ENCODE results near the gene SND1. TPM values are rescaled to one million over a fixed set of nuclear protein-coding genes. Genes with fewer than 3 reads are reported as not detected.

SND1 gene
- total and polyA plus RNA-seq, 12 donors = 58.9 to 266 (median 132) TPM

DNA sequence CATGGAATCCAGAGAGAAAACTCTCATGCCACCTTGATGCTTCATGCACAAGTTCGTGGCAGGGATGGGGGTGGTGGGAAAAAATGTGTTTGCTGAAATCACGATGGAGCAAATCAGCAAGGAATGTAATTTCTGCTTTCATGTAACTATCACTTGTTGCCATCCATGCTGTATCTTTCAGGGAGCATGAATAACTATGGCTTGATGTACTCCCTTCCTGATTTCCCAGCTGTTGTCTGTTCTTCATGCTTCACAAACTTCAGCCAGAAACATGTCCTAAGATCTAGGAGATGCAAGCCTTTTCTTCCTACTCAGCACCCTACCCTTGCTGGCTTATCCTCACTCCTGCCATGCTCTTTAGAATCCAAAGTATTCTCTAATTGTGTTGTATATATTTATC is 315.3 kb downstream of the SND1 start:
- WGBS, 4 donors = 90 to 96% (median 92%) methylated on average over 2 of the region's 2 CpGs
- no peak overlapping the region for H3K27ac ChIP-seq
- no peaks in the 10 kb centered on the region for H3K9me3 ChIP-seq (replicated peaks in 1 of 3)
- H3K27me3 ChIP-seq = no peaks in the 10 kb centered on the region
- TF ChIP-seq, protein P1, sequence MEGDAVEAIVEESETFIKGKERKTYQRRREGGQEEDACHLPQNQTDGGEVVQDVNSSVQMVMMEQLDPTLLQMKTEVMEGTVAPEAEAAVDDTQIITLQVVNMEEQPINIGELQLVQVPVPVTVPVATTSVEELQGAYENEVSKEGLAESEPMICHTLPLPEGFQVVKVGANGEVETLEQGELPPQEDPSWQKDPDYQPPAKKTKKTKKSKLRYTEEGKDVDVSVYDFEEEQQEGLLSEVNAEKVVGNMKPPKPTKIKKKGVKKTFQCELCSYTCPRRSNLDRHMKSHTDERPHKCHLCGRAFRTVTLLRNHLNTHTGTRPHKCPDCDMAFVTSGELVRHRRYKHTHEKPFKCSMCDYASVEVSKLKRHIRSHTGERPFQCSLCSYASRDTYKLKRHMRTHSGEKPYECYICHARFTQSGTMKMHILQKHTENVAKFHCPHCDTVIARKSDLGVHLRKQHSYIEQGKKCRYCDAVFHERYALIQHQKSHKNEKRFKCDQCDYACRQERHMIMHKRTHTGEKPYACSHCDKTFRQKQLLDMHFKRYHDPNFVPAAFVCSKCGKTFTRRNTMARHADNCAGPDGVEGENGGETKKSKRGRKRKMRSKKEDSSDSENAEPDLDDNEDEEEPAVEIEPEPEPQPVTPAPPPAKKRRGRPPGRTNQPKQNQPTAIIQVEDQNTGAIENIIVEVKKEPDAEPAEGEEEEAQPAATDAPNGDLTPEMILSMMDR (IDR thresholded peaks at IDR 0.05) = no peak
- no peak for TF ChIP-seq POLR2A (IDR thresholded peaks at IDR 0.05)
- H3K4me1 ChIP-seq (replicated peaks in 1 of 2) = no peaks in the 10 kb centered on the region
- no peak for DNase-seq
- intact Hi-C loops (cut with DNase I) = no loop called here
- H3K4me3 ChIP-seq = no peak overlapping the region
- H3K36me3 ChIP-seq (replicated peaks in 1 of 2) = no peaks in the 10 kb centered on the region

- intact Hi-C loops (cut with DNase I) = no loop called here
- TF ChIP-seq, protein P1 (IDR thresholded peaks at IDR 0.05) = no peak
- no peak for TF ChIP-seq POLR2A (IDR thresholded peaks at IDR 0.05)
- WGBS, 4 donors = 81 to 85% (median 81%) methylated on average over 2 of the region's 2 CpGs
- Histone ChIP-seq H3K27me3 (no peaks in the 10 kb centered on the region), H3K4me1 (replicated peaks in 1 of 2) (no peaks in the 10 kb centered on the region), H3K4me3 (no peak overlapping the region), H3K27ac (no peak overlapping the region), H3K9me3 (replicated peaks in 1 of 3) (no peaks in the 10 kb centered on the region), H3K36me3 (replicated peaks in 1 of 2) (no peaks in the 10 kb centered on the region)
- no peak for DNase-seq
These were observed 316.6 kb downstream of the SND1 start for GRCh38 chr7:127968547-127968946.

DNA sequence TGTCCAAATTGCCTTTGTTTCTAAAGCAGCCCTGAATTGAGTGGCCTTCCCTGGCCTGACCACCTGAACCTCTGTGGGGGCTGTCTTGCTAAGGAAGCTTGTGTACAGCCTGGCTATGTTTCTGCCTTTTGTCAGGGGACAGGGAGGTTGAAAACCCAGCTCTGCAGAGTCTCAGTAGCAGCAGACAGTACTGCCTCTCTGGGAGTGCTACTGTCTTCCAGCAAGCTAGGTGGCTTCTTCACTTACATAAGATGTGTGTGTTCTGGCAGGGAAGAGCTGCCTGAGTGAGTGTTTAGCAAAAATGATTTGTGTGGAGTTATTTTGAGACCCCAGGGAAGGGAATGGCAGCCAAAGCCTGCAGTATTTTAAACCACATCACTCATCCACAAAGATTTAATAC is 321.8 kb downstream of the SND1 start:
- Histone ChIP-seq H3K4me3 (no peak overlapping the region), H3K9me3 (replicated peaks in 1 of 3) (no peaks in the 10 kb centered on the region), H3K36me3 (replicated peaks in 1 of 2) (no peaks in the 10 kb centered on the region), H3K27me3 (no peaks in the 10 kb centered on the region), H3K27ac (no peak overlapping the region), H3K4me1 (replicated peaks in 1 of 2) (no peaks in the 10 kb centered on the region)
- no peak for DNase-seq
- intact Hi-C loops (cut with DNase I) = no loop called here
- TF ChIP-seq, protein P1 (IDR thresholded peaks at IDR 0.05) = no peak
- TF ChIP-seq POLR2A (IDR thresholded peaks at IDR 0.05) = no peak

DNA sequence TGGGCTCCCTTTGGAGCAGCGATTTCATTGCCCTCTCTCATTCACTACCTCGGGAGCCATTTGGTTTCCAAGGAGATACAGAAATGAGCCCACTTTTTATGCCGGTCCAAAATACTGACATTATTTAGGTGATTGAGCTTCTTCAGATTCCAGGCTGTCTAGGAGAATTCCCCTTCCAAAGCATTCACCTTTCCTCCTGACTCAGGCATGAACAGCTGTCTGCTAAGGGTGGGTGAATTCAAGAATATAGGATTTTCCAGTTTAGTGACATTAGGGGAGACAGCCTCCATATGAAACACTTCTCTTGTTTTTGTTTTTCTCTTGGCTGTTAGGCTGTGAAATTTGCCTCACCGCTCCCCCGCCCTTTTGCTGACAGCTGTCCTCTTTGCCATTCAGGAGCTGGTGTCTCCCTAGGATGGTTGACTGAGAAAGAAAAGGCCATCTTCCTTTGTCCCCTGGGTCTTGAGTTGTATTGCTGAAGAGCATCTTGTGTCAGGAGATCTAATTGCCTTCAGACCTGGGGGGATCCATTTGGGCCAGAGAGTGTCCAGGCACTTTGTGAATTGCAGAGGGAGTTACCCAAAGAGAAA is 322.5 kb downstream of the SND1 start:
- Histone ChIP-seq H3K4me1 (replicated peaks in 1 of 2) (no peaks in the 10 kb centered on the region), H3K4me3 (no peak overlapping the region), H3K9me3 (replicated peaks in 1 of 3) (no peaks in the 10 kb centered on the region), H3K27me3 (no peaks in the 10 kb centered on the region), H3K27ac (no peak overlapping the region), H3K36me3 (replicated peaks in 1 of 2) (no peaks in the 10 kb centered on the region)
- WGBS, 4 donors = 87 to 97% (median 94%) methylated on average over 5 of the region's 5 CpGs
- DNase-seq = no peak
- TF ChIP-seq, protein P1 (IDR thresholded peaks at IDR 0.05) = no peak
- TF ChIP-seq POLR2A (IDR thresholded peaks at IDR 0.05) = no peak
- intact Hi-C loops (cut with DNase I) = no loop called here
